PC-9 (cell line): ENCODE data around the gene S100A16.

Source experiments
- EZH2 ChIP-seq: fragments of 200-600 bp; sonication (generic); IDR thresholded peaks from 2 replicates; pipeline ENCODE4 v1.8.0; 2017; ENCODE audit warnings: antibody characterized with exemption, low read depth
- TF ChIP-seq, protein P1 (sequence below): fragments of 200-600 bp; sonication (generic); conservative IDR thresholded peaks from 2 replicates; pipeline ENCODE4 v1.6.1; 2017; ENCODE audit warnings: mixed run types, antibody characterized with exemption, mild to moderate bottlenecking, moderate library complexity

DNA sequence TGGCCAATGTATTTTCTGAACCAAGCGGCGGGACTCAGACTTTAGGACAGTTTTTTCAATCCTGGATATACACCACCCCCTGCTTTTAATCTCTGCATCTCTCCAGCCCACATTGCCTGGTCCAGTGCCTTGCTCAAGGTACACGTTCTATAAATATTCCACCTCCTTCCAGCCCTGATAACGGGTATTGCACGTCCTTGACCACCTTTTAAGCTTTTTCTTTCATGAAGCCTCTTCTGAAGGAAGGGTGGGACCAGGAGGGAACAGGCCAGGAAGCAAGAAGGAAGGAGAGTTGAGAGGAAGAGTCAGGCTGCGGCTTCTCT lies 3.4 kb downstream of the S100A16 start:
- TF ChIP-seq, protein P1, sequence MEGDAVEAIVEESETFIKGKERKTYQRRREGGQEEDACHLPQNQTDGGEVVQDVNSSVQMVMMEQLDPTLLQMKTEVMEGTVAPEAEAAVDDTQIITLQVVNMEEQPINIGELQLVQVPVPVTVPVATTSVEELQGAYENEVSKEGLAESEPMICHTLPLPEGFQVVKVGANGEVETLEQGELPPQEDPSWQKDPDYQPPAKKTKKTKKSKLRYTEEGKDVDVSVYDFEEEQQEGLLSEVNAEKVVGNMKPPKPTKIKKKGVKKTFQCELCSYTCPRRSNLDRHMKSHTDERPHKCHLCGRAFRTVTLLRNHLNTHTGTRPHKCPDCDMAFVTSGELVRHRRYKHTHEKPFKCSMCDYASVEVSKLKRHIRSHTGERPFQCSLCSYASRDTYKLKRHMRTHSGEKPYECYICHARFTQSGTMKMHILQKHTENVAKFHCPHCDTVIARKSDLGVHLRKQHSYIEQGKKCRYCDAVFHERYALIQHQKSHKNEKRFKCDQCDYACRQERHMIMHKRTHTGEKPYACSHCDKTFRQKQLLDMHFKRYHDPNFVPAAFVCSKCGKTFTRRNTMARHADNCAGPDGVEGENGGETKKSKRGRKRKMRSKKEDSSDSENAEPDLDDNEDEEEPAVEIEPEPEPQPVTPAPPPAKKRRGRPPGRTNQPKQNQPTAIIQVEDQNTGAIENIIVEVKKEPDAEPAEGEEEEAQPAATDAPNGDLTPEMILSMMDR, result no peak
- TF ChIP-seq EZH2, result no peak
